ENCODE measurements around the gene SRRM3. TPM values are rescaled to one million over a fixed set of nuclear protein-coding genes. Genes with fewer than 3 reads are reported as not detected.

The SRRM3 gene
- total and polyA plus RNA-seq, 9 of the 15 experiments (the other 6 are each of a cell fraction or from before 2014, with no cell fraction given): 0.04 to 0.91 (median 0.46) TPM; not detected in 2

DNA sequence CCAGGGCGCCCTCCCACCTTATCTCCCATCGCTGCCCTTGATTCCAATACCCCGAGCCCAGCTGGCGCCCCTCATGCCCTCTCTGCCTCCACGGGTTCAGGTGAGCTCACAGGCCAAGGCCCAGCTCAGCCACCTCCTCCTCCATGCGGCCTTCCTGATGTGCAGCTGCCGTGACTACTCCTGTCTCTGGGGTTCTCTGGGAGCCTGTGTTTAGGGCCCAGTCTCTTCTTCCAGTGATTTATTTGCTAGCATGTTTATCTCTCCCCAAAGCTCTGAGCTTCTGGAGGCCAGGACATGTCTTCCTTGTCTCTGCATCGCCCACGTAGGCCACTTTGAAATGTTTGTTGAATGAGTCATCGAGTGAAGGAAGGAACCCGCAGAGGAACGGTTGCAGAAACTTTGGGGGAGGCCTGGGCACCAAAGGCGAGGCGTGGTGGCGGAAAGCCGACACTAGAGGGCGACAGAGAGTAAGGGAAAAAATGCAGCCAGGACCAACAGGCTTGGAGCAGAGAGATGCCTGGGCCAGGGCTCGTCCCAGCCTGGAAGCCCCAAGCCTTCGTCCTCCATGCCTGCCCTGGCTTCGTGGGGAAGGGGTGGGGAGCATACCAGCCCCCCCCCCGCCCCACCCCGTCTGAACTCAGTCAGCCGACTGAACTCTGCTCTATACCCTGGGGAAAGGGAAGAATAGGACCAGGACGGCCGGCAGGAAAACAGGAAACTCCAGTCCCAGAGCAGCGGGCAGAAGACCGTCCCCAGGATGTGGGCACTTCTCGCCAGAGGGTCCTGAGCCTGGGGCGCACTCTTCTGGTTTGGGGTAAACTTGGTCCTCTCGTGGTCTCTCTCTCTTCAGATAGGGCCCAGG is 89.9 kb downstream of the SRRM3 start (continued):
- TF ChIP-seq, protein P1, sequence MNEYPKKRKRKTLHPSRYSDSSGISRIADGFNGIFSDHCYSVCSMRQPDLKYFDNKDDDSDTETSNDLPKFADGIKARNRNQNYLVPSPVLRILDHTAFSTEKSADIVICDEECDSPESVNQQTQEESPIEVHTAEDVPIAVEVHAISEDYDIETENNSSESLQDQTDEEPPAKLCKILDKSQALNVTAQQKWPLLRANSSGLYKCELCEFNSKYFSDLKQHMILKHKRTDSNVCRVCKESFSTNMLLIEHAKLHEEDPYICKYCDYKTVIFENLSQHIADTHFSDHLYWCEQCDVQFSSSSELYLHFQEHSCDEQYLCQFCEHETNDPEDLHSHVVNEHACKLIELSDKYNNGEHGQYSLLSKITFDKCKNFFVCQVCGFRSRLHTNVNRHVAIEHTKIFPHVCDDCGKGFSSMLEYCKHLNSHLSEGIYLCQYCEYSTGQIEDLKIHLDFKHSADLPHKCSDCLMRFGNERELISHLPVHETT (CRISPR knock-in tag; conservative IDR thresholded peaks at IDR 0.05 in 1 of 2, IDR thresholded peaks at IDR 0.05 in 1 of 2): peak in 1 of 2 experiments; percentile 53; a peak in 1 of 4 replicates
- TF ChIP-seq, protein P2, sequence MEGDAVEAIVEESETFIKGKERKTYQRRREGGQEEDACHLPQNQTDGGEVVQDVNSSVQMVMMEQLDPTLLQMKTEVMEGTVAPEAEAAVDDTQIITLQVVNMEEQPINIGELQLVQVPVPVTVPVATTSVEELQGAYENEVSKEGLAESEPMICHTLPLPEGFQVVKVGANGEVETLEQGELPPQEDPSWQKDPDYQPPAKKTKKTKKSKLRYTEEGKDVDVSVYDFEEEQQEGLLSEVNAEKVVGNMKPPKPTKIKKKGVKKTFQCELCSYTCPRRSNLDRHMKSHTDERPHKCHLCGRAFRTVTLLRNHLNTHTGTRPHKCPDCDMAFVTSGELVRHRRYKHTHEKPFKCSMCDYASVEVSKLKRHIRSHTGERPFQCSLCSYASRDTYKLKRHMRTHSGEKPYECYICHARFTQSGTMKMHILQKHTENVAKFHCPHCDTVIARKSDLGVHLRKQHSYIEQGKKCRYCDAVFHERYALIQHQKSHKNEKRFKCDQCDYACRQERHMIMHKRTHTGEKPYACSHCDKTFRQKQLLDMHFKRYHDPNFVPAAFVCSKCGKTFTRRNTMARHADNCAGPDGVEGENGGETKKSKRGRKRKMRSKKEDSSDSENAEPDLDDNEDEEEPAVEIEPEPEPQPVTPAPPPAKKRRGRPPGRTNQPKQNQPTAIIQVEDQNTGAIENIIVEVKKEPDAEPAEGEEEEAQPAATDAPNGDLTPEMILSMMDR (IDR thresholded peaks at IDR 0.05 in 2 of 3, conservative IDR thresholded peaks at IDR 0.05 in 1 of 3; ENCODE audit: insufficient read depth in 2 of 3, low read depth in 1 of 3, low read length in 3 of 3): peak; percentile 97 to 99 (median 99)
- no peak for TF ChIP-seq HNRNPLL (IDR thresholded peaks at IDR 0.05; ENCODE audit: low read depth, low read length, poor library complexity, severe bottlenecking)
- peak; percentile 91 for TF ChIP-seq ATF7 (IDR thresholded peaks at IDR 0.05)
- TF ChIP-seq MAZ (CRISPR knock-in tag; conservative IDR thresholded peaks at IDR 0.05 in 1 of 2, IDR thresholded peaks at IDR 0.05 in 1 of 2): peak; percentile 20 to 92; a peak in 3 of 4 replicates
- TF ChIP-seq, protein P3, sequence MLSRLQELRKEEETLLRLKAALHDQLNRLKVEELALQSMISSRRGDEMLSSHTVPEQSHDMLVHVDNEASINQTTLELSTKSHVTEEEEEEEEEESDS (CRISPR knock-in tag; IDR thresholded peaks at IDR 0.05): no peak
- TF ChIP-seq CHD1 (IDR thresholded peaks at IDR 0.05; ENCODE audit: low read length): no peak
- TF ChIP-seq, protein P4, sequence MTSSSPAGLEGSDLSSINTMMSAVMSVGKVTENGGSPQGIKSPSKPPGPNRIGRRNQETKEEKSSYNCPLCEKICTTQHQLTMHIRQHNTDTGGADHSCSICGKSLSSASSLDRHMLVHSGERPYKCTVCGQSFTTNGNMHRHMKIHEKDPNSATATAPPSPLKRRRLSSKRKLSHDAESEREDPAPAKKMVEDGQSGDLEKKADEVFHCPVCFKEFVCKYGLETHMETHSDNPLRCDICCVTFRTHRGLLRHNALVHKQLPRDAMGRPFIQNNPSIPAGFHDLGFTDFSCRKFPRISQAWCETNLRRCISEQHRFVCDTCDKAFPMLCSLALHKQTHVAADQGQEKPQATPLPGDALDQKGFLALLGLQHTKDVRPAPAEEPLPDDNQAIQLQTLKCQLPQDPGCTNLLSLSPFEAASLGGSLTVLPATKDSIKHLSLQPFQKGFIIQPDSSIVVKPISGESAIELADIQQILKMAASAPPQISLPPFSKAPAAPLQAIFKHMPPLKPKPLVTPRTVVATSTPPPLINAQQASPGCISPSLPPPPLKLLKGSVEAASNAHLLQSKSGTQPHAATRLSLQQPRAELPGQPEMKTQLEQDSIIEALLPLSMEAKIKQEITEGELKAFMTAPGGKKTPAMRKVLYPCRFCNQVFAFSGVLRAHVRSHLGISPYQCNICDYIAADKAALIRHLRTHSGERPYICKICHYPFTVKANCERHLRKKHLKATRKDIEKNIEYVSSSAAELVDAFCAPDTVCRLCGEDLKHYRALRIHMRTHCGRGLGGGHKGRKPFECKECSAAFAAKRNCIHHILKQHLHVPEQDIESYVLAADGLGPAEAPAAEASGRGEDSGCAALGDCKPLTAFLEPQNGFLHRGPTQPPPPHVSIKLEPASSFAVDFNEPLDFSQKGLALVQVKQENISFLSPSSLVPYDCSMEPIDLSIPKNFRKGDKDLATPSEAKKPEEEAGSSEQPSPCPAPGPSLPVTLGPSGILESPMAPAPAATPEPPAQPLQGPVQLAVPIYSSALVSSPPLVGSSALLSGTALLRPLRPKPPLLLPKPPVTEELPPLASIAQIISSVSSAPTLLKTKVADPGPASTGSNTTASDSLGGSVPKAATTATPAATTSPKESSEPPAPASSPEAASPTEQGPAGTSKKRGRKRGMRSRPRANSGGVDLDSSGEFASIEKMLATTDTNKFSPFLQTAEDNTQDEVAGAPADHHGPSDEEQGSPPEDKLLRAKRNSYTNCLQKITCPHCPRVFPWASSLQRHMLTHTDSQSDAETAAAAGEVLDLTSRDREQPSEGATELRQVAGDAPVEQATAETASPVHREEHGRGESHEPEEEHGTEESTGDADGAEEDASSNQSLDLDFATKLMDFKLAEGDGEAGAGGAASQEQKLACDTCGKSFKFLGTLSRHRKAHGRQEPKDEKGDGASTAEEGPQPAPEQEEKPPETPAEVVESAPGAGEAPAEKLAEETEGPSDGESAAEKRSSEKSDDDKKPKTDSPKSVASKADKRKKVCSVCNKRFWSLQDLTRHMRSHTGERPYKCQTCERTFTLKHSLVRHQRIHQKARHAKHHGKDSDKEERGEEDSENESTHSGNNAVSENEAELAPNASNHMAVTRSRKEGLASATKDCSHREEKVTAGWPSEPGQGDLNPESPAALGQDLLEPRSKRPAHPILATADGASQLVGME (CRISPR knock-in tag; IDR thresholded peaks at IDR 0.05): 0 out of 2 replicates have a peak, but pooled peaks have one; percentile 27
- TF ChIP-seq ARID1B (IDR thresholded peaks at IDR 0.05): peak; percentile 89
- peak; percentile 73 to 77 for TF ChIP-seq FOXA3 (CRISPR knock-in tag; conservative IDR thresholded peaks at IDR 0.05 in 1 of 2, IDR thresholded peaks at IDR 0.05 in 1 of 2)
- TF ChIP-seq, protein P5, sequence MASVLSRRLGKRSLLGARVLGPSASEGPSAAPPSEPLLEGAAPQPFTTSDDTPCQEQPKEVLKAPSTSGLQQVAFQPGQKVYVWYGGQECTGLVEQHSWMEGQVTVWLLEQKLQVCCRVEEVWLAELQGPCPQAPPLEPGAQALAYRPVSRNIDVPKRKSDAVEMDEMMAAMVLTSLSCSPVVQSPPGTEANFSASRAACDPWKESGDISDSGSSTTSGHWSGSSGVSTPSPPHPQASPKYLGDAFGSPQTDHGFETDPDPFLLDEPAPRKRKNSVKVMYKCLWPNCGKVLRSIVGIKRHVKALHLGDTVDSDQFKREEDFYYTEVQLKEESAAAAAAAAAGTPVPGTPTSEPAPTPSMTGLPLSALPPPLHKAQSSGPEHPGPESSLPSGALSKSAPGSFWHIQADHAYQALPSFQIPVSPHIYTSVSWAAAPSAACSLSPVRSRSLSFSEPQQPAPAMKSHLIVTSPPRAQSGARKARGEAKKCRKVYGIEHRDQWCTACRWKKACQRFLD (CRISPR knock-in tag; IDR thresholded peaks at IDR 0.05): no peak
- no peak for TF ChIP-seq NR2C2 (CRISPR knock-in tag; IDR thresholded peaks at IDR 0.05)
- TF ChIP-seq NR2C2 (tag; IDR thresholded peaks at IDR 0.05): peak; percentile 24; the same call in 1 of the 2 replicates

Measured in K562 (cell line).